ENCODE data around the gene ZSWIM5.
"Not testable (repeated sequence)": the region's sequence is repeated elsewhere in the genome, so short reads cannot be mapped to it uniquely, and the experiment has no call there.

ZSWIM5 gene

DNA sequence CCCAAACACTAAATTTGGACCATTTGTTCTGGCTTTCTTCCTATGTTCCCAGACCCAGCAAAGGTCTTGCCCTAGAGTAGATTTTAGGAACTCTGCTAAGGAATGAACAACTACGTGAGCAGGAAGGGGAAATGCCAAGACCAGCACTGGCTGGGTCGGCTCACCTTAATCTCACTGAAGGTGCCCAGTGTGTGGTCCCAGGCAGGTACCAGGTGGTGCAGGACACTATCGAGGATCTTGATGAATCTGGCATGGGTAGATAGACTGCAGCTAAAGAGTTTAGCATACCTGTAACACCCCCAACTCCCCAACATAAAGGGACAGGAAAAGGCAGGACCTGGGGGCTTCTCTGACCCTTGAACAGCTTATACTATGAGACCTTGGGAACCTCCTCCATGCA lies 198.3 kb downstream of the ZSWIM5 start:
- Mint-ChIP-seq H3K9me3 (no peaks in the 10 kb centered on the region), H3K36me3 (ENCODE audit: low read depth) (peaks cover 80% of the 10 kb centered on the region), H3K4me3 (no peak overlapping the region), H3K27me3 (no peaks in the 10 kb centered on the region), H3K27ac (no peak overlapping the region), H3K4me1 (ENCODE audit: low read depth) (peaks cover 31% of the 10 kb centered on the region)
- peak; percentile 9 for DNase-seq

- peak; percentile 18 for DNase-seq
- H3K36me3 Mint-ChIP-seq (ENCODE audit: low read depth), result peaks cover 80% of the 10 kb centered on the region
- H3K27ac Mint-ChIP-seq, result no peak overlapping the region
These were observed 199.1 kb downstream of the ZSWIM5 start for GRCh38 chr1:45007311-45007710.

GRCh38 chr1:45005761-45006160 lies 200.6 kb downstream of the ZSWIM5 start:
- peaks cover 80% of the 10 kb centered on the region for H3K36me3 Mint-ChIP-seq (ENCODE audit: low read depth)
- H3K27me3 Mint-ChIP-seq, result no peaks in the 10 kb centered on the region
- H3K4me1 Mint-ChIP-seq (ENCODE audit: low read depth), result peaks cover 21% of the 10 kb centered on the region
- no peaks in the 10 kb centered on the region for H3K9me3 Mint-ChIP-seq
- peak overlapping the region; percentile 4 for H3K27ac Mint-ChIP-seq
- DNase-seq, result no peak
- H3K4me3 Mint-ChIP-seq, result no peak overlapping the region

More at GRCh38 chr1:45007311-45007710, 199.1 kb downstream of the ZSWIM5 start:
- Mint-ChIP-seq H3K4me3 (no peak overlapping the region), H3K9me3 (no peaks in the 10 kb centered on the region), H3K27me3 (no peaks in the 10 kb centered on the region), H3K4me1 (ENCODE audit: low read depth) (peaks cover 28% of the 10 kb centered on the region)

DNA sequence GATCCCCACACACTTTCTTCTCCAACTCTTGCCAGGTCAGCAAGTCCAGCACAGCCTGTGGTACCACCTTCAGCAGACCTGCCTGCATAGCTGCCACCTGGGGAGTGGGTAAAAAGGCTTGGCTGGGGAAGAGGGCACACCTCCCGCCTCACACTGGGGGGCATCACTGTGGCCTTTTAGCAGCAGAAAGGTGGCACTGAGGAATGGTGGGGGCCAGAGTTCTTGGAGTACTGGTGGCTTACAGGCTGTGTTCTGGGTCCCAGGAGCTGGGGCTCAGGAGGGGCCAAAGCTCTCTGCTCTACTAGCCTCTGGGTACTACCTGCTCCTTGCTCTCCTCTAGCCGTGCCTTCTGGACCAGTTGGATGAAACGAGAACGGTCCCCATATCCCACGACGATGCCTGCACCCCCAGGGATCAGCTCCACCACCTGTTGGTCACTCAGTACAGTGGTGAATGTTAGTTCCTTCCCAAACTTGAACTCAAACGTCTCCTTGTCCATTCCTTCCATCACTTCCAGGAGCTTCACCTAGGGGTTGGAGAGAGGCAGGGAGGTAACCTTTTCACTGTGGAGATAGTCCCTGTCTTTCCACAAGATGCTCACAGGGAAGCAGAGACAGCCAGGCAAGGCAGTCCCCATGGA lies 202.0 kb downstream of the ZSWIM5 start:
- Mint-ChIP-seq H3K27me3 (no peaks in the 10 kb centered on the region), H3K9me3 (no peaks in the 10 kb centered on the region), H3K27ac (no peak overlapping the region), H3K4me1 (ENCODE audit: low read depth) (peaks cover 13% of the 10 kb centered on the region), H3K4me3 (no peak overlapping the region), H3K36me3 (ENCODE audit: low read depth) (peaks cover 73% of the 10 kb centered on the region)
- no peak for DNase-seq

DNA sequence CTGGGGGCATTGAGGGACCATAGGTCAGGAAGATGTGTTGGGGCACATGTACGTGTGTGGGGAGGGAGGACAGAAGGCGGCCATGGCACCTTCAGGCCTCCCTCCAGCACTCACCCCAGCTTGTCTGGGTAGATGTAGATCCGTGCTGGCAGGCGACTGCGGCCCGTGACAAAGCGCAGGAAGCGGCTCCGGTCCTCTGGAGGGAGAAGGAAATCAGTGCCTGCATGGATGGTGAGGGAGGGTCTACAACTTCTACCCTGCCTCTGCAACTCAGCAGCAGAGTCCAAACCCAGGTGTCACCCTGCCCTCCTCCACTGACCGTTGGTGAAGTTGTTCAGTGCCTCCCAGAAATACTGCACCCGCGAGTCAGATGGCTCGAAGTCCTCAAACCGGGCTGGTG lies 202.7 kb downstream of the ZSWIM5 start:
- Mint-ChIP-seq H3K36me3 (ENCODE audit: low read depth) (peaks cover 68% of the 10 kb centered on the region), H3K27ac (no peak overlapping the region), H3K4me1 (ENCODE audit: low read depth) (peaks cover 6% of the 10 kb centered on the region), H3K9me3 (no peaks in the 10 kb centered on the region), H3K27me3 (no peaks in the 10 kb centered on the region), H3K4me3 (no peak overlapping the region)
- no peak for DNase-seq

DNA sequence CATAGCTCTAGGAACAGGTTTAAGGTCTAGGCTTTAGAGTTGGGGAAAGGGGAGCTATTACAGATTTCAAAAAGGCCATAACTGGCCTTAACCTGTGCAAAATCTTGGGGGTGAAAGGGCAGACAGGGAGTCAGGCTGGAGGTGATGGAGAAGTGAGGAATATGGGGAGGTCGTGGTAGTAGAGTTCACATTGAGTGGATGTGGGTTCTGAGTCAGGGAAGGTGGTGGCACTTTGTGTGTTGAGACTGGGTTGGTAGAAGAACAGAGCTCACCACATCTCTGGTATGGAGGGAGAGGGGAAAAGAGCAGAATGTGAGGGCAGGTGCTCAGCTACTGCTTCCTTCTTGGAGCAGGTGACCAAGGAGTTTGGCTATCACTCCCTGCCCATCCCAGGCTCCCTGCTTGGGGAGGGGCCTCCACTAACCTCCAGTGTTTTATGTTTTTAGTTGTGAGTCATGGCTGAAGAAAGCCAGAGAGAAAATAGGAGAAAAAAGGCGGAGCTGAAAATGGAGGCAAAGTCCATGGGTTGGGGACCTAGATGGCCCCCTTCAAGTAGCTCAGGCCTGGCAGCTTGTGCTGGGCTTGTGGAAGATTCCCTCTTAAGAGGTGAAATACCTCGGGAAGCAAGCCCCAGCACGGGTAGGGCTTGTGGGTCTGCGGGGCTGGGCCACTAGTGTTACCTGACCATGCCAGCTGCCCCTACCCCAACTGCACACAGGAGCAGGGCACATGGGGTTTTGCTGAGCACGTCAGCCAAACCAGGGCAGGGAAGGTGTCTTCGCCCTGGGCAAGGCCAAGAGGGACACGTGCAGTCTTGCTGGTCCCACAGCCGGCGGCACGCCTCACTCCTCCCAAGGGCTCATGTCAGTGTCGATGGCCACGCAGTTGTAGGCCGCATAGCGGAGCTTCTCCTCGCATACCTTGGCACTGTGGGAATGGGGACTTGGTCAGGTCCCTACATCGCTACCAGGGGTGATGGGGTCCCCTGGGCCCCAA lies 203.5 kb downstream of the ZSWIM5 start:
- Mint-ChIP-seq H3K4me1 (ENCODE audit: low read depth) (peaks cover 6% of the 10 kb centered on the region), H3K4me3 (no peak overlapping the region), H3K27ac (peak overlapping the region; percentile 22), H3K27me3 (no peaks in the 10 kb centered on the region), H3K9me3 (no peaks in the 10 kb centered on the region), H3K36me3 (ENCODE audit: low read depth) (peaks cover 60% of the 10 kb centered on the region)
- DNase-seq, result no peak

DNA sequence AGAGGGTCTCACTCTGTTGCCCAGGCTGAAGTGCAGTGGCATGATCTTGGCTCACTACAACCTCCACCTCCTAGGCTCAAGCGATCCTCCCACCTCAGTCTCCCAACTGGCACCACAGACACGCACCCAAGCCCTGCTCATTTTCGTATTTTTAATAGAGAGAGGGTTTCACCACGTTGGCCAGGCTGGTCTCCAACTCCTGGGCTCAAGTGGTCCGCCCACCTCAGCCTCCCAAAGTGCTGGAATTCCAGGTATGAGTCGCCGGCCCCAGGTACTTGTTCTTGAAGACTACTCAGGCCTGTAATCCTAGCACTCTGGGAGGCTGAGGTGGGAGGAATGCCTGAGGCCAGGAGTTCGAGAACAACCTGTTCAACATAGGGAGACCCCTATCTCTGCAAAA lies 204.8 kb downstream of the ZSWIM5 start:
- H3K4me3 Mint-ChIP-seq; DNase-seq; H3K27me3 Mint-ChIP-seq; H3K9me3 Mint-ChIP-seq; H3K4me1 Mint-ChIP-seq (ENCODE audit: low read depth); H3K27ac Mint-ChIP-seq: not testable (repeated sequence)
- H3K36me3 Mint-ChIP-seq (ENCODE audit: low read depth), result peaks cover 46% of the 10 kb centered on the region

- no peak for DNase-seq
- no peaks in the 10 kb centered on the region for H3K9me3 Mint-ChIP-seq
- peak overlapping the region; percentile 42 for H3K27ac Mint-ChIP-seq
- H3K4me1 Mint-ChIP-seq (ENCODE audit: low read depth), result peaks cover 6% of the 10 kb centered on the region
- no peaks in the 10 kb centered on the region for H3K27me3 Mint-ChIP-seq
- no peak overlapping the region for H3K4me3 Mint-ChIP-seq
- peaks cover 41% of the 10 kb centered on the region for H3K36me3 Mint-ChIP-seq (ENCODE audit: low read depth)
These were observed 205.4 kb downstream of the ZSWIM5 start for GRCh38 chr1:45001011-45001481.

DNA sequence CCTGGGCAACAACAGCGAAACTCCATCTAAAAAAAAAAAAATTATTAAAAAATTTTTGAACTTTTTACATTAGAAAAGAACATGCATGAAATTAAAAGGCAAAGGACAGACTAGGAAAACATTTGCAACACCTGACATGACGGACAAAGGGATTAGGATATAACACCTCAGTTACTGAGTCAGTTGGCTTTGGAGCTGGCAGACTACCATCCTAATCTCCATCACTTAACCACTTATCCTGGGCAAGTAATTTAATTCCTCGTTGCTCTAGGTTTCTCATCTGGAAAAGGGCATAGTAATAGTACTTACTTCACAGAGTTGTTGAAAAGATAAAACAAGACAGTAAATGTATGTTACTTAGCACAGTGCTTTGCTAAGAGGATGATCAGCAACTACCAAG lies 207.2 kb downstream of the ZSWIM5 start:
- H3K27me3 Mint-ChIP-seq, result no peaks in the 10 kb centered on the region
- no peaks in the 10 kb centered on the region for H3K9me3 Mint-ChIP-seq
- peaks cover 23% of the 10 kb centered on the region for H3K36me3 Mint-ChIP-seq (ENCODE audit: low read depth)
- no peak for DNase-seq
- H3K4me3 Mint-ChIP-seq, result no peak overlapping the region
- H3K27ac Mint-ChIP-seq, result no peak overlapping the region
- H3K4me1 Mint-ChIP-seq (ENCODE audit: low read depth), result peaks cover 6% of the 10 kb centered on the region

DNA sequence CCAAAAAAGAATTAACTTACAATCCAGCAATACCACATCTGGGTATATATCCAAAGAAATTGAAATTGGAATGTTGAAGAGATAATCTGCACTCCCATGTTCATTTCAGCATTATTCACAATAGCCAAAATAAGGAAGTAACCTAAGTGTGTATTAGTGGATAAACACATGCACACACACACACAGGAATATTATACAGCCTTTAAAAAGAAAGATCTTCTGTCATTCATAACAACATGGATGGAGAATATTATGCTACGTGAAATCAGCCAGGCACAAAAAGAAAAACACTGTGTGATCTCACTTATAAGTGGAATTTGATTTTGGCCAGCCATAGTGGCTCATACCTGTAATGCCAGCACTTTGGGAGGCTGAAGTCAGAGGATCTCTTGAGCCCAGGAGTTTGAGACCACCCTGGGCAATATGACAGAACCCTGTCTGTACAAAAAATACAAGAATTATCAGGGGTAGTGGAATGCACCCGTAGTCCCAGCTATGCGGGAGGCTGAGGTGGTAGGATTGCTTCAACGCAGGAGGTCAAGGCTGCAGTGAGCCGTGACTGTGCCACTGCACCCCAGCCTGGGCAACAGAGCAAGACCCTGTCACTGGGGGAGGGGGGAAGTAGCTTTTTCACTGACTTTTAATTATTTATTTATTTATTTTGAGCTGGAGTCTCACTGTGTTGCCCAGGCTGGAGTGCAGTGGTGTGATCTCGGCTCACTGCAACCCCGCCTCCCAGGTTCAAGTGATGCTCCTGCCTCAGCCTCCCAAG lies 210.8 kb downstream of the ZSWIM5 start:
- no peak overlapping the region for H3K27ac Mint-ChIP-seq
- no peaks in the 10 kb centered on the region for H3K9me3 Mint-ChIP-seq
- H3K27me3 Mint-ChIP-seq, result no peaks in the 10 kb centered on the region
- H3K4me3 Mint-ChIP-seq, result no peak overlapping the region
- H3K4me1 Mint-ChIP-seq (ENCODE audit: low read depth), result peaks cover 2% of the 10 kb centered on the region
- no peak for DNase-seq
- H3K36me3 Mint-ChIP-seq (ENCODE audit: low read depth), result no peaks in the 10 kb centered on the region

DNA sequence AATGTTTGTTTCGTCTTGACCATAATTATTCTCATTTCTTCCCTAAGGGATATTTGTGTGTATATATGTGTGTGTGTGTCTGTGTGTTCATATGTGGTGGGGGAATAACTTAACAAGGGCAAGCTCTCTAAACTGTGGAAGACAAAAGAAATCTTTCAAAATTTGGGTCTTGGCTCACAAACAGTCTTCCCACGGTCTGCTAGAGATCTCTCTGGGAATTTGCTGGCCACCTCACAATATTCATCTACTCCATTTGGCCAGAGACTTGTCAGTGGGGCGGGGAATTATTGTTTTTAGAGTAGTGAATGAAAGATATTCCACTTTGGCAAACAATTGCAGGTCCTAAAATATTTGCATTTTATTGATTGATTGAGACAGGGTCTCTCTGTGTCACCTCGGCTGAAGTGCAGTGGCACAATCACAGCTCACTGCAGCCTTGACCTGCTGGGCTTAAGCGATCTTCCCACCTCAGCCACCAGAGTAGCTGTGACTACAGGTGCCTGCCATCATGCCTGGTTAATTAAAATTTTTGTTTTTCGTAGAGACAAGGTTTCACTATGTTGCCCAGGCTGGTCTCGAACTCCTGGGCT lies 212.0 kb downstream of the ZSWIM5 start:
- Mint-ChIP-seq H3K4me1 (ENCODE audit: low read depth) (no peaks in the 10 kb centered on the region), H3K4me3 (no peak overlapping the region), H3K27me3 (no peaks in the 10 kb centered on the region), H3K36me3 (ENCODE audit: low read depth) (no peaks in the 10 kb centered on the region), H3K9me3 (no peaks in the 10 kb centered on the region), H3K27ac (no peak overlapping the region)
- DNase-seq, result no peak

DNA sequence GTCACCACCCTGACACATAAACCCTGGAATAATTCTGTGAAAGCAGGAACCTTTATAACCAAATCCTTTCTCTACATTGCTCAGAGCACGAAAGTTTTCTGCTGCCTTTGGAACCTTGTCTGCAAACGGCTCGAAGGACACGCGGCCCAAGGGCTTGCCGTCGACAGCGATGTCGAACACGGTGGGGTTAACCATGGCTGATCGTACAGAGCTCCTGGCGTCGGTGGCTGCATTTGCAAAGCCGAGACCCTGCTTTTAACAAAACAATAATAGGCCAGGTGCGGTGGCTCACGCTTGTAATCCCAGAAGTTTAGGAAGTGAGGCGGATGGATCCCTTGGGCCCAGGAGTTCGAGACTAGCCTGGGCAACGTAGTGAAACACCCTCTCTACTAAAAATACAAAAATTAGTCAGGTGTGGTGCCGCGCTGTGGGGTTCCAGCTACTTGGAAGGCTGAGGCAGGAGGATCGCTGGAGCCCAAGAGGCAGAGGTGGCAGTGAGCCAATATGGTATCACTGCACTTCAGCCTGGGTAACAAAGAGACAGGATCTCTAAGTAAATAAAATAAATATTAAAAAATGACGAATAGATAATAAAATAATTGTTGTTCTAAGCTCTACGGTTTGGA lies 217.8 kb downstream of the ZSWIM5 start:
- Mint-ChIP-seq H3K27ac (no peak overlapping the region), H3K36me3 (ENCODE audit: low read depth) (peaks cover 18% of the 10 kb centered on the region), H3K4me1 (ENCODE audit: low read depth) (peaks cover 20% of the 10 kb centered on the region), H3K27me3 (no peaks in the 10 kb centered on the region), H3K4me3 (no peak overlapping the region), H3K9me3 (no peaks in the 10 kb centered on the region)
- no peak for DNase-seq

- DNase-seq, result no peak
- Mint-ChIP-seq H3K36me3 (ENCODE audit: low read depth) (peaks cover 33% of the 10 kb centered on the region), H3K4me1 (ENCODE audit: low read depth) (peaks cover 26% of the 10 kb centered on the region), H3K27me3 (no peaks in the 10 kb centered on the region), H3K27ac (peak overlapping the region; percentile 91), H3K9me3 (no peaks in the 10 kb centered on the region), H3K4me3 (peak overlapping the region; percentile 94)
These were observed 220.6 kb downstream of the ZSWIM5 start for GRCh38 chr1:44985747-44986359.

Data from activated T-cell treated with anti-CD3 and anti-CD28 coated beads, Interleukin-2, amount 50 U/mL, for 24 hours (primary cell).